ENCODE data around the gene TMCO4.
A peak's percentile ranks its signal among the peaks of the same experiment; 100 is the strongest.
"Not testable (repeated sequence)": the region's sequence is repeated elsewhere in the genome, so short reads cannot be mapped to it uniquely, and the experiment has no call there.

TMCO4 gene

DNA sequence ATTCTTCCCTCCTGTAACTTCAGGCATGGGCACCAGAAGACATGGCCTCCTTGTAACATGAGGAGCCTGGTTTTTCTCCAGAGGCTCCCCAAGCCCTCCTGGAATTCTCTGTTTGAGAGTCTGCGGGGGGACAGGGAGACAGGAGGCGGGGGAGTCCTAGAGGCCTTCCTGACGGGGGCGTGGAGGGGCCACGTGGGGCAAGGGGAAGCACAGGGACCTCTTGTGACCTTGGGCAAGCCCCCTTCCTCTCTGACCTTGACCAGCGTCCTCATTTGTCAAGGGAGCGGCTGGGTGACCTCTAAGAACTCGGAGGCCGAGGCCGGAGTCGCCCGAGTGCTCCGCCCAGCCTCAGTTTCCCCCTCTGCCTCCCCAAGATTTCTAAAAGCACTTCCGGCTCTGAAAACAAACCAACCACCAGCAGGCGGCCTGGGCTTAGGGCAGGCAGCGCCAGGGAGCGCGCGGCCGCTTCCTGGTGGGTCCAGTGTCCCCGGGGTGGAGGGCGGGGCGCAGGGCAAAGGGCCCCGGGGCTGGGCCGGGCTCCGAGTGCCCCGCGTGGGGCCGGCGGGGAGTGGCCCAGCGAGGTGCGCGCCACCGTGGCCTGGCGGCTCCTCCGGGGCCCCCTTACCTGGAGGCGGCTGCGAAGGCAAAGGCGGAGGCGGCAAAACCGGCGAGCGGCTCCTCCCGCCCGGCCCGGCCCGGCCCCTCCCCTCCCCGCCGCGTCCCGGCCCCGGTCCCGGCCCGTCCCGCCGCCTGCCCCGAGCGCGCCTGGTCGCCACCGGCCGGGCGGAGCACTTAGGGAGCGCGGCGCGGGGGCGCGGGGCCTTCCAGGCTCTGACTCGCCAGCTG is at the start of gene TMCO4:
TSS of gene TMCO4 (minus strand) at position 687 of the 846 bp plus-strand sequence. CDS start 19,158 bp downstream, outside the sequence.
- no peak for DNase-seq

DNA sequence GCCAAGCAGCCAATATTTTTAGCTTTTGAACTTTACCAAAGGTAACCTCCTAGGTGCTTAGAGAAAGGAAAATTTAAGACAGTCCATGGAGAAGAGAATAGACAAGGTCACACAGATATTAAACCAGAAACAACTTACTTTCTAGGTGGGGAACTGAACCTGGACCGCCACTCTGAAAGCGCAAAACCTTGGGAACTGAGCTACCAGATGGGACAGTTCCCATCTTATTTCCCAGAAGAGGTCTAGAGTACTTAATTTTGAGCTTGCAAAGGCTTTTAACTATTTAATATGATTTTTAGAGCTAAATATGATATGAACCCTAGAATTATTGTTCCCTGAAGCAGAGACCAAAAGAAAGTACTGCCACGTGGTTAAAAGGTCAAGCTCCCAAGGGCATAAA is 49.6 kb upstream of the TMCO4 start:
- not testable (repeated sequence) for DNase-seq

GRCh38 chr1:19847334-19847733 is 47.6 kb upstream of the TMCO4 start:
- DNase-seq = not testable (repeated sequence)

DNA sequence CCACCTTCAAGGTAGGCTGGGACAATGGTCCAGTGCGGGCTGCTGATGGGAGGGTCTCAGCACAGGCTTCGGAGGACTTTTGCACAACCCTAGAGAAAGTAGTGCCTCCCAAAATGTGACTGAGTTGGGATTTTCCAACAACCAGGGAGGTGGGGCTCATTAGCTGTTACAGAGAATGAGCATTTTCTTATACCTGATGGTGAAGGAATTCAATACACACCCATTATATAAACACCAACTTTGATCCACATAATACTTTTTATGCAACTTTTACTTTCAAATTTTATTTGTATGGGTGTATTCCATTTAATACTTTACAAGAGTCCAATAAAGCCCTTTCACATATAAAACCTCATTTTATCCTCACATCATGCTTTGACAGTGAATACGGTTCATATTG is 46.6 kb upstream of the TMCO4 start:
- no peak for DNase-seq

- no peak for DNase-seq
These were observed 45.8 kb upstream of the TMCO4 start for GRCh38 chr1:19845555-19845954.

- DNase-seq = no peak
These were observed 45.2 kb upstream of the TMCO4 start for GRCh38 chr1:19844731-19845495.

- DNase-seq = no peak
These were observed 40.5 kb upstream of the TMCO4 start for GRCh38 chr1:19840228-19840627.

DNA sequence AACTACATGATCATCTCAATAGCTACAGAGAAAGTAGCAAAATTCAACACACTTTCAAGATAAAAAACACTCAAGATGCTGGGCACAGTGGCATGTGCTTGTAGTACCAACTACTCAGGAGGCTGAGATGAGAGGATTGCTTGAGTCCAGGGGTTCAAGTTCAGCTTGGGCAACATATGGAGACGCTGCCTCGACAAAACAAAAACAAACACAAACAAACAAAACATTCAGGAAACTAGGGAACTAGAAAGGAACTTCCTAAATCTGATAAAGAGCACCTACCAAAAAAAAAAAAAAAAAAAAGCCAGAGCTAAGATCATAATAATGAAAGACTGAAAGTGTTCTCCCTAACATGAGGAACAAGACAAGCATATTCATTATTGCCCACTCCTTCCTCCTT is 38.1 kb upstream of the TMCO4 start:
- DNase-seq = no peak

GRCh38 chr1:19835578-19835977 is 35.9 kb upstream of the TMCO4 start:
- DNase-seq = no peak

DNA sequence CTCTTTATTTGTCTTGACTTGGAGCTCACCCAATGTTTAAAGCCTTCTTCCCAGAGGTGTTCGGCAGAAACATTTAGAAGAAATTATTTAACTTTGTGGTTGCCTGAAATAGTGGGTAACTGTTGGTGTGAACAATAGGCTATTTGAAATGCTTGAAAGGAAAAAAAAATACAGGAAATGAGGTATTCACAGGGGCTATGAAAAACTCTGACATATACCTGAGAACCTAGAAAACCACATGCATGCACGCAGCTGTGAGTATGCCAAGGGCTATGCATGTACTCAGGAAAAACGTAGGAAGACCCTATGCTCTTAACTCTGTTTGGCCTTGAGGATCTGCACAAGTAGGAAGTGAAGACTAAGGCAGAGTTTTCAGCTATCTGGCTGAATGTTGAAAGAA is 31.7 kb upstream of the TMCO4 start:
- DNase-seq = no peak

- no peak for DNase-seq
These were observed 28.8 kb upstream of the TMCO4 start for GRCh38 chr1:19828546-19828945.

GRCh38 chr1:19825298-19825697 is 25.6 kb upstream of the TMCO4 start:
- no peak for DNase-seq

- no peak for DNase-seq
These were observed 24.8 kb upstream of the TMCO4 start for GRCh38 chr1:19824541-19824940.

DNA sequence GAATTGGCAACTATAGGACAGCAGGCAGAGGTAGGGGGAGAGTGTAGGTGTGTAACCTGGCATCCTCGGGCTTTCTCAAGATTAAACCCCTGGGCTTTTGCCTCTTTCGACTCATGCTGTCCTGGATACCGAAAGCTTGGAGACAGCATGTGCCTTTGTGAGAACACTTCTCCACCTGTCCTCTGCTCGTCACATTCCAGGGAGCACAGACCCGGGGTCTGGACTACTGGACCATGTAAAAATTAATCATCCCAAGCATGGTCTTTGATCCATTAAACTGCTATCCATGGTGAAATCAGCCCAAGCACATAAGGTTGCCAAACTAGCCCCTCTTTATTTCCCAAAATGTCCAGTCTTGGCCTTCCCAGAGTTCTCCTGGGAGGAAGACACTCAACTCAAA is 24.3 kb upstream of the TMCO4 start:
- DNase-seq = no peak

DNA sequence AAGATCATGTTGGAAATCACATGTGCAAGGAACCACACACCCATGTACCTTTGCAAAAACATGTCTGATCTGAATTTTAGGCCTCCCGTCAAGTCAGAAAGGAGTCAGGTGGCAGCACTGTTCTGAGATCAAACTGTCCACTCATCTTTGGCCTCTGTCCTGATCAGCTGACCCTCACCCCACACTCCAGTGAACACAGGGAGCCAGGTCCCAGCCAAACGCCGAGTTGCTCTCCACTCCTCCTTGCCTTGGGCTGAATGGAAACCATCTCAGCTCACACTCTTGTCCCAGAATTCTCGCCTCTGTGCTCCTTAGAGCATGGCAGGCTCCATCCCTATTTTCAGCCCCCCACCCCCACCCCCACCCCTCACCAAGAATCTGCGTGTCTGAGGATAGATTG is 20.0 kb upstream of the TMCO4 start:
- no peak for DNase-seq

DNA sequence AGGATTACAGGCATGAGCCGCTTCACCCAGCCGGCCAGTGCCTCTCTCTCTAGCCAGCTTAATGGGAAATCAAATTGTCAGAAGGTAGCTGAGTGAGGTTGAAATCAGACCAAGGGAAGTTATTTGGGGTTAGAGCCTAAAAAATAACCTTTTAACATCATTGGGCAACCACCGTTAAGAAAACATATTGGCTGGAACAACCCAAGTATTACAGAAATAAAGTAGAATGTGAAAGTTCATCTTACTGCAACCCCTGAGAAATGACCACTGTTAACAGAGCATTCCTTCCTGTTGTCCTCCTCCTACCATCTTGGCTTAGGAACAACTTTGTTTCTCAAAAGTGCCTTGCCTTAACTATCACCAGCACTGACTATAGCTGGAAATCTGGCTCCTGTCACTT is 18.6 kb upstream of the TMCO4 start:
- no peak for DNase-seq

DNA sequence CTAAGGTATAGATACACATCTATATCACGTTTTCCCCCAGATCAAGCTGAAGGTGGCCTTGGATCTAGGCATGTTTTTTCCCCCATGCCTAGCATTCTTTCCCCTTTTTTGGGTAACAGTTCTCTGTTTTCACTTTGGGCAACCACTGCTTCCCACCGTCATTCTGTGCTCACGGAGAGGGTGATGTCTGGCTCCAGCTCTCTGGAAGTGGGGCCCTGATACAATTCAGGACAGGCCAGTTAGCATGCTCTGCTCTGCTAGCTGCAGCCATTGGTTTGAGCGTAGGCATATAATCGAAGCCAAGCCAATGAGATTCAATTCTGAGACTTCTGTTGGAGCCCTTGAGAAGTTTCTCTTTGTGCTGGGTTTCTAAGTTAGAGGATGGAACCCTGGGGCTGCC is 17.4 kb upstream of the TMCO4 start:
- no peak for DNase-seq

- not testable (repeated sequence) for DNase-seq
These were observed 17.0 kb upstream of the TMCO4 start for GRCh38 chr1:19816737-19817086.

DNA sequence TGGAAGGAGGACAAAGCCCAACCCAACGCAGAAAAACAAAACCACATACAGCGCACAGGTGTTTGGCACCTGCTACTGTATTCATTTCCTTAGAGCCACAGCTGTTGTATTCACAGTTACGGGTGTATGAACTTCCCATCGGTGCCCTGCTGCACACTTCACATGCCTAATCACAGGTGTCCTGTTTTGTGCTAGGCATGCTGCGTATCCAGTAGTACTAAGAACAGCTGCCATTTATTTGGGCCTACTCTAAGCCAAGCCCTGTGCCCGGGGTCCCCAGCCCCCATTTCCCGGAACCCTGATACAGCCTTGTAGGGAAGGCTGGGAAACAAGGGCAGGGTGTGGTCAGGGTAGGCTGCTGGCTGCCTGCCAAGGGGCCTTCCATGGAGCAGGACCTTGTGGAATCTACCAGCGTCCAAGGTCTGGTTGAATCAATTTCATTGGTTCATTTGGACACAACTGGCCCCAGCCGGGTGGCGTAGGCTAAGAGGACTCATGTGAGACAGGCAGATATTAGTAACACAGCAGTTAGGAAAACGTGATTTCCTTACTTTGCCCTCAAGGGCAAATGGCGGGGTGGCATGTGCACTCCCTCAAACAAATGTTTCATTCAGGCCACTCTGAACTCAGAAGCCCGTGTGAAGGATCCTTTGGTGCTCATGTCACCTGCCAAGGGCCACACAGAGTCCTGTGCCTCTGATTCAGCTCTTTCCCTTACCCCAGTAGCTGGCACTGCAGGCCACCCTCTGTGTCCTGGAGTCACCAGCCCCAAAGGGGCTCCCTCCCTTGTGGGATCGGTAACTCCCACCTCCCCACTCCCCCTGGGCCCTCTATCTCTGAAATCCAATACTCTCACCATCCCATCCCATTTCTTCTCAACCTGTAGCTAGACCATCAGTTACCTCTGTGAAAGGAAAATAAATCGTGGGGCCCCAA is 16.4 kb upstream of the TMCO4 start:
- DNase-seq = peak; percentile 65

DNA sequence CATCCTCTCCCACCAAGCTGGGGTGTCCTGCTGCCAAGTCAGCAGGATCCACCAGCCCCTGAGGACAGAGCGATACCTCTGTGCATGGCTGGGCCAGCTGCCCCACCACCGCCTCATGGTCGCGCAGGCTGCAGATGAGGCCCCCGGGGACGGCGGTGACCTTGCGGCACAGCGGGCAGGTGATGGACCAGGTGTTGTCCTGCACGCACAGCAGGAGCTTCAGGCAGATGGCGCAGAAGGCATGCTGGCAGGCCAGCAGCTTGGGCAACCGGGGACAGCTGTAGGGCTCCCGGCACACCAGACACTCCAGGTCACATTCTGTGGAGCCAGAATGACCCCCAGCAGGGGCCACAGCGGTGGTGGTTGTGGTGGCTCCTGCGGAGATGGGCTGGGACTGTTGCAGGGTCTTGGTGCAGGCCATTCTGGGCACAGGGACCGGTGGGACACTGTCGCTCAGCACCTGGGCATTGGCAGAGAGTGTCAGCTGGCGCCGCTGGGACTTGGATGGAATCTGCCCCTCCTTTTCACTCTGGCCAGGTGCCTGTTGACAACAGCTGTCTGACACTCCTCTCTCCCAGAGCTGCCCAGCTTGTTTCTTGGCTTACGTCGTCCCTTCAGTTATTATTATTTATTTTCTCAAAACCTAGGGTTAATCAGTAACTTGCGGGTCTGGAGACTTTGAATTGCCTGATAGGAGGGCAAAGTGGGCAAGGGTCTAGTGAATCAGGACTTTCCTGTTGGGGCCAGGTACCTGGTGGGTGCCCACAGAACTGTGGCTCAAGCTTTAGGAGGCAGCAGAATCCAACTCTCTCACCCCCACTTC is 15.2 kb upstream of the TMCO4 start, which contains the start of gene RNF186:
TSS of gene RNF186 (minus strand) at position 603 of the 823 bp plus-strand sequence. CDS start at position 421, 182 bp downstream.
- peak; percentile 7 for DNase-seq

- no peak for DNase-seq
These were observed 14.5 kb upstream of the TMCO4 start for GRCh38 chr1:19814244-19814661.

DNA sequence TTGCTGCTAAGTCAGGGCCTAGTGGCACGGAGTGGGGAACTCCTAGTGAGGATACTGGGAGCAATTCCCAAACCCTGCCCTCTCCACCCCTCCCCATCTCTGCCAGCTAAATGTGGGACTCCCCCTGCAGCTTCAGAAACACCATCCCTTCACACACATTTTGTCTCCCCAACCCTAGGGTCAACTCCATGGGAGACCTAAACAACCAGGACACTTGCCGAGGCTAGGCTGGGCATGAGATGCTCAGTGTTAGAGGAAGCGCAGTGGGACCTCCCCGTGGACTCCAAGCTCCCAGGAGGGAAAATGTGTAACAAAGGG is 13.9 kb upstream of the TMCO4 start:
- DNase-seq = no peak
